ENCODE measurements around the gene ZNF48. TPM values are rescaled to one million over a fixed set of nuclear protein-coding genes. Genes with fewer than 3 reads are reported as not detected.

The ZNF48 gene
- polyA plus RNA-seq, 4 donors, result 10.1 to 15.4 (median 13.1) TPM

- no peak for DNase-seq (ENCODE audit: low read depth in 4 of 4, low spot score in 3 of 4)
These were observed 6.7 kb downstream of the ZNF48 start for GRCh38 chr16:30401768-30402425.

GRCh38 chr16:30406795-30407101 lies 11.5 kb downstream of the ZNF48 start:
- DNase-seq (ENCODE audit: low read depth in 4 of 4, low spot score in 3 of 4), result no peak

GRCh38 chr16:30407102-30407803 lies 12.0 kb downstream of the ZNF48 start, which contains the start of gene ZNF771:
Gene ZNF771, plus strand, starts transcription at chr16:30407606. Its CDS starts 448 bp downstream, at chr16:30408054.
- peak in 2 of 4 donors; percentile 78 to 83 for DNase-seq (ENCODE audit: low read depth in 4 of 4, low spot score in 3 of 4)

- no peak for DNase-seq (ENCODE audit: low read depth in 4 of 4, low spot score in 3 of 4)
These were observed 12.7 kb downstream of the ZNF48 start for GRCh38 chr16:30407804-30408534.

- DNase-seq (ENCODE audit: low read depth in 4 of 4, low spot score in 3 of 4), result peak in 2 of 4 donors; percentile 82 to 84
These were observed 14.2 kb downstream of the ZNF48 start for GRCh38 chr16:30409125-30410060.

DNA sequence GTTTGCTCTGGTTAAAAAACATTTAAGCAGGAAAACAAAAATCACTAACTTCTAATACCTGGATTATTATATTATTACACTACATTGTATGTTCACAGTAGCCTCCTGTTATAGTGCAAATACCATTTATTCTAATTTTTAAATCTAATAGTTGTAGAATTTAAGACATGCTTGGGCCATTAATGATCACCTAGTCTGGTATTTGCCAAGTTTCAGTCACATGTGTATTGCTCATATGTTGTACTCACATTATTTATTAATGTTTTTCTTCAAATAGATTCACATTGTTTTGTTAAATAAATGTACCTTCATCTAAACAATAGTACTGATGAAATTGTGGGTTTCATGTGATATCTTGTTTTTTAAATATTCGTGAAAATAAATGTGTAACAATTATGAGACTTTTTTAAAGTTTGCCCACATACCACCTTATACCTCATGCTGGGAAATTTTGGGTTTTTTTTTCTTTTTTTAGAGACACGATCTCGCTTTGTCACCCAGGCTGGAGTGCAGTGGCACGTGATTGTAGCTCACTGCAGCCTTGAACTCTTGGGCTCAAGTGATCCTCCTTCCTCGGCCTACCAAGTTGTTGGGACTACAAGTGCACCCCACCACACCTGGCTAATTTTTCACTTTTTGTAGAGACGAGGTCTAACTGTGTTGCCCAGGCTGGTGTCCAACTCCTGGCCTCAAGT lies 18.0 kb downstream of the ZNF48 start:
- no peak for DNase-seq (ENCODE audit: low read depth in 4 of 4, low spot score in 3 of 4)

- no peak for DNase-seq (ENCODE audit: low read depth in 4 of 4, low spot score in 3 of 4)
These were observed 18.9 kb downstream of the ZNF48 start for GRCh38 chr16:30414159-30414558.

DNA sequence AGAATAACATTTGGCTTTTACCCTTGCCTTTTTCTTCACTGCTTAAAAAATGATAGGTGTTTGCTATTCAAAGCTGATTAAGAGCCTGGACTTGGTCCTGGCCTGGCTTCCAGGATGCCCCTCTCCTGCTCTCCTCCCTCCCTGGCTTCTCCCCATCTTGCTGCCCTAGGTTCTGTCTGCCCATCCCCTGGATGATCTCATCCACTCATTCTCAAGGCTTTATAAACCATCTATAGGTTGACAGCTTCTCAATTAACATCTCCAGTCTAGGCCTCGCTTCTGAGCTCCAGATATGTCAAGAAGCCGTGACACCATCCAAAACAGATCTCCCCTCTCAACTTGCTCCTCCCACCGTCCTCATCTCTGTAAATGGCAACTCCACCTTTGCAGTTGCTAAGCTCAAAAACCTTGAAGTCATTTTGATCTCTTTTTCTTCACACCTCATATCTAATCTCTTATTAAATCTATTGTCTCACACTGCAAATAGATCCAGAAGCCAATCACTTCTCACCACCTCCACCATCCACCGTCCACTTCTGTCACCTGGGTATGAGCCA lies 20.9 kb downstream of the ZNF48 start:
- DNase-seq (ENCODE audit: low read depth in 4 of 4, low spot score in 3 of 4), result no peak

DNA sequence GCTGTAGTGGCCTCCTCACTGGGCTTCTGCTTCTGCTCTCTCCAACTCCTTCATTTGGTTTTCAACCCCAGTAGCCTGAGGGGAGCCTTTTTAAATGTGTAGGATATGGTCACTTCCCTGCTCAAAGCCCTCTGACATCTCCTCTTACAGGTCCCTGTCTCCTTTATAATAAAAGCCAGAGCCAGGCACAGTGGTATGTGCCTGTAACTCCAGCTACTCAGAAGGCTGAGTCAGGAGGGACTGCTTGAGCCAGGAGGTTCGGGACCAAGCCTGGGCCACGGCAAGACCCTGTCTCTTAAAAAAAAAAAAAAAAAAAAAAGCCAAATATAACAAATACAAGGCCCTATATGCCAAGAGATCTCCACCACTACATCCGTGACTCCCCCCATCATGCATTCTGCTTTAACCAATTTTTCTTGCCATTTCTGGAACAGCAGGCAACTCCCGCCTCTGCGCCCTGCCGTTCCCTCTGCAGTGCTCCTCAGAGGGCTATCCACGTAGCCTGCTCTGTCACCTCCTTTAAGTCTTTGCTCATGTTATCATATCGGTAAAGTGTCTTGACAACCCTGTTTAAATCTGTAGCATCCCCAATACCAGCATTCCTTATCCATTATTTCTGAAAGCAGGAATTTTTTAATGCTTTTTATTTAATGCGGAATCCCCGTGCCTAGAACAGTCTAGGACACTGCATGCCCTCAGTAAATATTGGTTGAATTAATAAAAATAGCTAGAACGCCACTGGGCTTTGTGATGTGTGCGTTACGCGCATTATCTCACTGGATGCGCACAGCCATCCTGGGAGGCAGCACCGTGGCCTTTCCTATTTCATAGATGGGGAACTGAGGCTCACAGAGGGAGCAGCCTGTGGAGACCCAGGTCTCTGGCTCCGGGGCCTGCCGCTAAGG lies 21.7 kb downstream of the ZNF48 start:
- DNase-seq (ENCODE audit: low read depth in 4 of 4, low spot score in 3 of 4), result no peak

- DNase-seq (ENCODE audit: low read depth in 4 of 4, low spot score in 3 of 4), result peak in 3 of 4 donors; percentile 79 to 86 (median 83)
These were observed 22.5 kb downstream of the ZNF48 start for GRCh38 chr16:30417529-30418349.

DNA sequence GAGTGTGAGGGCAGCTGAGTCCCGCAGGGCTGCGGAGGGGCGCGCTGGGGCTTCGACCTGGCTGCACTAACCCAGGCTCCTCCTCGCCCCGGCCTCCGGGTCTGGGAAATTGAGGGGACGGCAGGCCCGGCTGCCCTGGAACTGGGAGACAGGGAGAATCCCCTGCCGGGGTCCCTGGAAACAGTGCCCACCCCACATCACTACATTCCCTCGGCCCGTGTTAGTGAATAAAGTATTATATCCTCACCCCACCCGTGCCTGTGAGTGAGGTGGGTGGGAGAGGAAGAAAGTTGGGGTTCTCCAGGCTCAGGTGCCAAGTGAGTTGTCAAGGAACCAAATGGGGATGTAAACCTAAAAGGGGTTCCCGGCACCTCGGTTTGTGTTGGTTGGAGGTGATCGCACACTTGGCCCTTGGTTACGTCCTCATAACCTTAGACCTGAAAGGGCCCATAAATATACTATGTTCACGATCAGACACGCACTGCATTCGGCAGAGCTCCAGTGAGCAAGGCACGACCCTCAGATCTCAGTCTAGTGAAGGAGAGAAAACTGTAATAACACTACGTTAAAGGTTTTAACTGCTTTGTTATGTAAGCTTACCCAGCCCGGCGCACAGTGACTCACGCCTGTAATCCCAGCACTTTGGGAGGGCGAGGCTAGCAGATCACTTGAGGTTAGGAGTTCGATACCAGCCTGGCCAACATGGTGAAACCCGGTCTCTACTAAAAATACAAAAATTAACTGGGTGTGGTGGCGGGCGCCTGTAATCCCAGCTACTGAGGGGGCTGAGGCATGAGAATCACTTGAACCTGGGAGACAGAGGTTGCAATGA lies 23.3 kb downstream of the ZNF48 start:
- no peak for DNase-seq (ENCODE audit: low read depth in 4 of 4, low spot score in 3 of 4)

GRCh38 chr16:30421010-30421409 lies 25.8 kb downstream of the ZNF48 start:
- DNase-seq (ENCODE audit: low read depth in 4 of 4, low spot score in 3 of 4), result no peak

DNA sequence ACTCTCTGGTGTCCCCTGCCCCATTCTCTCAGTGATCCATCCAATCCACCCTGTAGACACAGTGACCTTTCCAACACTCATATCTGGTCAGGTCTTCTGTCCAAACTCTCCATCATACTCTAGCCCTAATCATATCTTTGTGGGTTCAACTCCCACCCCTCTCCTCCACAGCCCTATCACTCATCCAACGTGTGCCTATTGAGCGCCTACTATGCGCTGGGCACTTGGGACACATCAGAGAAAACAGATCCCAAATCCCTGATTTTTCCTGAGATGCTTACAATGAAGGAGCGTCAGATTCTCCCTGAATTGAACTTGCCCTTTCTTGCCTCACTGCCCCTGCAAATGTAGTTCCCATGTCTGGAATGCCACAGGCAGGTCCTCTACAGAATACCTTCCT lies 32.8 kb downstream of the ZNF48 start:
- no peak for DNase-seq (ENCODE audit: low read depth in 4 of 4, low spot score in 3 of 4)

DNA sequence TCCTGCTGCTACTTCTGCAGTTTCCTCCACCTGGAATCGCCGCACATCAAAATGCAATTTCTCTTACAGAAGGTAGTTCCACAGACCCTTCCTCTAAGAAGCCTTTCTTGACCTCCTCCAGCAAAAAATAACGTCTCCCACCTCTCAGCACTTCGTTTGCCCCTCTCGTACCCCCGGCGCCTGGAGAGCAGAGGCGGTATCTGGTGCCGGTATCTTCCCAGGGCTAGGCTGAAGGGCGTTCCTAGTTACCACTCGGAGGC lies 34.1 kb downstream of the ZNF48 start:
- no peak for DNase-seq (ENCODE audit: low read depth in 4 of 4, low spot score in 3 of 4)

- peak; percentile 93 to 97 (median 94) for DNase-seq (ENCODE audit: low read depth in 4 of 4, low spot score in 3 of 4)
These were observed 34.6 kb downstream of the ZNF48 start, which contains the start of gene DCTPP1 for GRCh38 chr16:30429678-30430427. Gene DCTPP1, minus strand, starts transcription at chr16:30430030. Its CDS starts 50 bp downstream, at chr16:30429980.

DNA sequence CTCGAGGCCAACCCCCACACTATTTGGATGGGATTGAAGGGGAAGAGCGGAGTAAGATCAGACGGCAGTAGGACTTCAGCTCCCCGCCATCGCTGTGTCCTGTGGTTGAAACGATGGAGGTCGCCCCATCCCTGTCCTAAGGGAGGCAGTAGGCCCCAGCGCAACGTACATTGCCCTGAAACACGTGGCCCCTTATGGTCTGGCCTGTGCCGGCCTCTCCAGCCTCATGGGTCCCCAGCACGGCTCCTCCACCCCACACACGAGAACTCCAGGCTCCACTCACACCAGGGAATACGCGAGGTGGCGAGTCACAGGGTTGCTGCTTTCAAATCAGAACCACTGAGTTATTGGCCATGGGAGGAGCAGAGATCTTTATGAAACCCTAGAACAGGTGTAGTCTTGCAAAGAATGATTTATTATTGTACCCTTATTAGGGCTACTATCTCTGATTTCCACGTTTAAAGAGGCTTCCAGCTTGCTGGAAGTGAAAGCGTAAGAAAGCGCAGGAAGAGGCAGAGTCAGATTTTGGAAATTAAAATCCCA lies 35.3 kb downstream of the ZNF48 start:
- DNase-seq (ENCODE audit: low read depth in 4 of 4, low spot score in 3 of 4), result no peak

All from left renal pelvis (tissue), 4 donors.